GM18520 (cell line): ENCODE data around the gene CTBP1.
"Not testable (repeated sequence)": the region's sequence is repeated elsewhere in the genome, so short reads cannot be mapped to it uniquely, and the experiment has no call there.

ENCODE experiments used
- ATAC-seq: cut with Tn5 transposase; IDR thresholded peaks from one replicate; pipeline ENCODE4 v1.9.1; 2021; ENCODE audit not compliant: unreplicated experiment

CTBP1 gene

GRCh38 chr4:1248245-1249147 is at the start of gene CTBP1:
Gene CTBP1 (minus strand): TSS chr4:1249130. CDS start chr4:1241331, 7,799 bp downstream.
- ATAC-seq: peak; percentile 30

- ATAC-seq: no peak
These were observed 49.5 kb upstream of the CTBP1 start for GRCh38 chr4:1298461-1298860.

GRCh38 chr4:1297456-1298325 is 48.8 kb upstream of the CTBP1 start:
- no peak for ATAC-seq

- no peak for ATAC-seq
These were observed 48.1 kb upstream of the CTBP1 start for GRCh38 chr4:1297023-1297395.

GRCh38 chr4:1296324-1297022 is 47.5 kb upstream of the CTBP1 start:
- no peak for ATAC-seq

- ATAC-seq: no peak
These were observed 46.6 kb upstream of the CTBP1 start for GRCh38 chr4:1295405-1296055.

- no peak for ATAC-seq
These were observed 46.0 kb upstream of the CTBP1 start for GRCh38 chr4:1294891-1295290.

- ATAC-seq: no peak
These were observed 45.5 kb upstream of the CTBP1 start for GRCh38 chr4:1294424-1294823.

GRCh38 chr4:1293991-1294390 is 45.1 kb upstream of the CTBP1 start:
- no peak for ATAC-seq

- ATAC-seq: peak; percentile 22
These were observed 44.6 kb upstream of the CTBP1 start for GRCh38 chr4:1293531-1293941.

- ATAC-seq: not testable (repeated sequence)
These were observed 43.7 kb upstream of the CTBP1 start for GRCh38 chr4:1292703-1293011.

GRCh38 chr4:1291996-1292702 is 43.2 kb upstream of the CTBP1 start:
- no peak for ATAC-seq

- ATAC-seq: no peak
These were observed 42.2 kb upstream of the CTBP1 start for GRCh38 chr4:1291091-1291490.

- no peak for ATAC-seq
These were observed 41.4 kb upstream of the CTBP1 start for GRCh38 chr4:1290165-1290977.

- ATAC-seq: peak; percentile 88
These were observed 40.6 kb upstream of the CTBP1 start, which contains the start of gene MAEA for GRCh38 chr4:1289207-1290164. Gene MAEA (plus strand): TSS chr4:1289891. CDS start chr4:1289914, 23 bp downstream.

- ATAC-seq: no peak
These were observed 39.9 kb upstream of the CTBP1 start for GRCh38 chr4:1288786-1289185.

GRCh38 chr4:1285790-1286553 is 37.0 kb upstream of the CTBP1 start:
- ATAC-seq: no peak
